H9 (cell line): ENCODE measurements around the gene TMEM213. TPM values are rescaled to one million over a fixed set of nuclear protein-coding genes. Genes with fewer than 3 reads are reported as not detected.

Experiments
- DNase-seq: peaks from one replicate; pipeline ENCODE4 v3.0.0-alpha.2; 2017
- H2AFZ ChIP-seq: one replicate; pipeline ENCODE4 v1.6.1; 2013; ENCODE audit warnings: mild to moderate bottlenecking, low read length, control low read depth, moderate library complexity
- H2AK5ac ChIP-seq: 2 replicates; pipeline ENCODE4 v1.6.1; 2013; ENCODE audit warnings: low read length, control low read depth, mixed read lengths; ENCODE audit not compliant: insufficient read length
- H2BK120ac ChIP-seq: one replicate; pipeline ENCODE4 v1.6.1; 2013; ENCODE audit warnings: low read depth, mild to moderate bottlenecking, low read length, control low read depth, inconsistent platforms; ENCODE audit not compliant: poor library complexity, severe bottlenecking
- H2BK12ac ChIP-seq: 2 replicates; pipeline ENCODE4 v1.6.1; 2013; ENCODE audit warnings: low read length, control low read depth, mixed read lengths, low read depth; ENCODE audit not compliant: insufficient read length
- H2BK15ac ChIP-seq: 2 replicates; pipeline ENCODE4 v1.6.1; 2013; ENCODE audit warnings: low read depth, low read length, control low read depth
- H2BK20ac ChIP-seq: one replicate; pipeline ENCODE4 v1.6.1; 2013; ENCODE audit warnings: low read depth, mild to moderate bottlenecking, low read length, control low read depth, inconsistent platforms; ENCODE audit not compliant: poor library complexity, severe bottlenecking
- H2BK5ac ChIP-seq: 2 replicates; pipeline ENCODE4 v1.6.1; 2013; ENCODE audit warnings: low read length, control low read depth, mixed read lengths; ENCODE audit not compliant: insufficient read length
- H3K14ac ChIP-seq: 2 replicates; pipeline ENCODE4 v1.6.1; 2013; ENCODE audit warnings: low read length, control low read depth; ENCODE audit not compliant: insufficient read depth
- H3K18ac ChIP-seq: 2 replicates; pipeline ENCODE4 v1.6.1; 2013; ENCODE audit warnings: low read depth, mild to moderate bottlenecking, mixed read lengths, low read length, control low read depth; ENCODE audit not compliant: insufficient read length
- H3K23ac ChIP-seq: 2 replicates; pipeline ENCODE4 v1.6.1; 2013; ENCODE audit warnings: low read length, control low read depth, mixed read lengths, low read depth; ENCODE audit not compliant: insufficient read length
- H3K23me2 ChIP-seq: 2 replicates; pipeline ENCODE4 v1.6.1; 2013; ENCODE audit warnings: low read depth, mild to moderate bottlenecking, mixed read lengths, low read length, control low read depth; ENCODE audit not compliant: insufficient read length, poor library complexity, severe bottlenecking
- H3K27ac ChIP-seq: 2 replicates; pipeline ENCODE4 v1.5.1; 2013; ENCODE audit warnings: low read length, control low read depth, mixed read lengths, low read depth; ENCODE audit not compliant: insufficient read length
- H3K27me3 ChIP-seq: 2 replicates; pipeline ENCODE4 v1.6.1; 2013; ENCODE audit warnings: low read length, control low read depth, inconsistent platforms; ENCODE audit not compliant: insufficient read depth
- H3K4ac ChIP-seq: 2 replicates; pipeline ENCODE4 v1.6.1; 2013; ENCODE audit warnings: low read depth, mild to moderate bottlenecking, control low read depth, inconsistent platforms, low read length, moderate library complexity
- H3K4me1 ChIP-seq: 2 replicates; pipeline ENCODE4 v1.6.1; 2013; ENCODE audit warnings: low read length, control low read depth, inconsistent platforms; ENCODE audit not compliant: insufficient read depth
- H3K4me2 ChIP-seq: 2 replicates; pipeline ENCODE4 v1.6.1; 2013; ENCODE audit warnings: low read length, control low read depth, mixed read lengths; ENCODE audit not compliant: insufficient read length, insufficient read depth
- H3K56ac ChIP-seq: 2 replicates; pipeline ENCODE4 v1.6.1; 2013; ENCODE audit warnings: low read depth, mild to moderate bottlenecking, mixed read lengths, low read length, control low read depth; ENCODE audit not compliant: insufficient read length
- H3K79me1 ChIP-seq: 2 replicates; pipeline ENCODE4 v1.6.1; 2013; ENCODE audit warnings: low read depth, mild to moderate bottlenecking, moderate library complexity, low read length, control low read depth, inconsistent platforms; ENCODE audit not compliant: insufficient read depth, poor library complexity, severe bottlenecking
- H3K79me2 ChIP-seq: 2 replicates; pipeline ENCODE4 v1.6.1; 2013; ENCODE audit warnings: low read length, control low read depth, inconsistent platforms; ENCODE audit not compliant: insufficient read depth
- H3K9ac ChIP-seq: 2 replicates; pipeline ENCODE4 v1.6.1; 2013; ENCODE audit warnings: low read length, control low read depth, mixed read lengths; ENCODE audit not compliant: insufficient read length; ENCODE audit errors: extremely low read depth
- H3K9me3 ChIP-seq: one replicate; pipeline ENCODE4 v1.6.1; 2013; ENCODE audit warnings: low read depth, low read length, inconsistent platforms; ENCODE audit not compliant: control insufficient read depth
- H3T11ph ChIP-seq: one replicate; pipeline ENCODE4 v1.6.1; 2013; ENCODE audit warnings: mild to moderate bottlenecking, low read length, control low read depth, inconsistent platforms
- H4K20me1 ChIP-seq: one replicate; pipeline ENCODE4 v1.6.1; 2013; ENCODE audit not compliant: control insufficient read depth, insufficient read length, insufficient read depth
- H4K5ac ChIP-seq: 2 replicates; pipeline ENCODE4 v1.6.1; 2013; ENCODE audit warnings: low read depth, mild to moderate bottlenecking, mixed read lengths, low read length, control low read depth; ENCODE audit not compliant: insufficient read length
- H4K8ac ChIP-seq: replicated peaks from 2 replicates; pipeline ENCODE4 v1.6.1; 2013; ENCODE audit warnings: low read length, control low read depth, mixed read lengths, low read depth; ENCODE audit not compliant: insufficient read length
- H4K91ac ChIP-seq: 2 replicates; pipeline ENCODE4 v1.6.1; 2013; ENCODE audit warnings: low read depth, mild to moderate bottlenecking, moderate library complexity, mixed read lengths, low read length, control low read depth; ENCODE audit not compliant: insufficient read length
- H3K27ac Mint-ChIP-seq, 3 experiments: 2 replicates in 2 of 3; 3 replicates in 1 of 3; pipeline ENCODE4 v1.8.0; 2020 to 2021; ENCODE audit warnings: mixed read lengths in 3 of 3, mild to moderate bottlenecking in 1 of 3, moderate library complexity in 1 of 3
- H3K27me3 Mint-ChIP-seq: 2 replicates; pipeline ENCODE4 v1.8.0; 2021; ENCODE audit warnings: low read depth, mild to moderate bottlenecking, moderate library complexity, mixed read lengths
- H3K36me3 Mint-ChIP-seq, 3 experiments: 2 replicates in 2 of 3; 3 replicates in 1 of 3; pipeline ENCODE4 v1.8.0; 2020 to 2021; ENCODE audit warnings: low read depth in 3 of 3, mixed read lengths in 3 of 3; ENCODE audit not compliant: insufficient read depth in 1 of 3
- H3K4me1 Mint-ChIP-seq, 2 experiments: 2 replicates each; pipeline ENCODE4 v1.8.0; 2020; ENCODE audit warnings: mixed read lengths in 2 of 2
- H3K4me3 Mint-ChIP-seq, 2 experiments: 2 replicates in 1 of 2; 3 replicates in 1 of 2; pipeline ENCODE4 v1.8.0; 2020 to 2021; ENCODE audit warnings: mild to moderate bottlenecking in 2 of 2, mixed read lengths in 2 of 2, moderate library complexity in 1 of 2
- H3K9me3 Mint-ChIP-seq, 2 experiments: 2 replicates in 1 of 2; 3 replicates in 1 of 2; pipeline ENCODE4 v1.8.0; 2020; ENCODE audit warnings: mild to moderate bottlenecking in 2 of 2, mixed read lengths in 2 of 2, moderate library complexity in 1 of 2
- CTCF ChIP-seq: fragments of 200-600 bp; sonication (generic); conservative IDR thresholded peaks from 3 replicates; pipeline ENCODE4 v1.8.0; 2021; ENCODE audit warnings: antibody characterized with exemption, mild to moderate bottlenecking
- WGBS: extraction: QIAGEN DNeasy Blood & Tissue Kit; methylation state at CpG from one replicate; pipeline ENCODE4 v1.1.7; 2013; ENCODE audit warnings: missing lambda C conversion rate, low lambda C conversion rate, mixed read lengths; ENCODE audit not compliant: insufficient read length; ENCODE audit errors: extremely low coverage; 5-methylcytosine and 5-hydroxymethylcytosine counted together
- total RNA-seq: library from RNA; stranded (reverse); gene quantifications from 2 replicates; pipeline ENCODE4 v1.2.1, GENCODE V29; 2021

Gene TMEM213
- total RNA-seq, 1 experiment from 2014 or later, result 0.22 TPM

- WGBS, result no CpG with 5 or more reads among the region's 11 CpGs
Observed at GRCh38 chr7:138822867-138823535, 25.2 kb downstream of the TMEM213 start.

More at GRCh38 chr7:138822867-138823535, 25.2 kb downstream of the TMEM213 start:
- no peaks in the 10 kb centered on the region; a peak in 2 of 7 replicates for H3K36me3 Mint-ChIP-seq
- H3K27me3 ChIP-seq, result no peaks in the 10 kb centered on the region
- no peak overlapping the region for H3K27ac Mint-ChIP-seq
- no peak overlapping the region for H4K91ac ChIP-seq
- no peak overlapping the region for H4K8ac ChIP-seq
- no peak overlapping the region for H2BK5ac ChIP-seq
- peaks cover 4% of the 10 kb centered on the region for H3K4me1 ChIP-seq
- no peak overlapping the region for H2BK12ac ChIP-seq
- H3K27ac ChIP-seq, result no peak overlapping the region
- H3K4ac ChIP-seq, result no peak overlapping the region
- no peak overlapping the region for H3K4me3 Mint-ChIP-seq
- H4K5ac ChIP-seq, result no peak overlapping the region
- no peak overlapping the region for H3K56ac ChIP-seq
- H2BK20ac ChIP-seq, result no peak overlapping the region
- TF ChIP-seq CTCF, result no peak
- H3T11ph ChIP-seq, result no peak overlapping the region
- no peak overlapping the region for H3K14ac ChIP-seq
- H2AFZ ChIP-seq, result no peak overlapping the region
- H2BK120ac ChIP-seq, result no peak overlapping the region
- no peak overlapping the region for H2BK15ac ChIP-seq
- no peak overlapping the region for H2AK5ac ChIP-seq
- no peak overlapping the region for H3K4me2 ChIP-seq
- H3K18ac ChIP-seq, result no peak overlapping the region
- no peaks in the 10 kb centered on the region for H3K79me2 ChIP-seq
- peaks cover 0 to 3% of the 10 kb centered on the region in 2 experiments; a peak in 2 of 5 replicates for H3K9me3 Mint-ChIP-seq
- H3K9ac ChIP-seq, result no peak overlapping the region
- no peaks in the 10 kb centered on the region for H3K23me2 ChIP-seq
- no peaks in the 10 kb centered on the region for H3K9me3 ChIP-seq
- H3K23ac ChIP-seq, result no peak overlapping the region
- peaks cover 0 to 7% of the 10 kb centered on the region in 2 experiments; a peak in 3 of 4 replicates for H3K4me1 Mint-ChIP-seq
- no peaks in the 10 kb centered on the region for H3K27me3 Mint-ChIP-seq
- no peaks in the 10 kb centered on the region for H4K20me1 ChIP-seq
- DNase-seq, result no peak
- H3K79me1 ChIP-seq, result no peaks in the 10 kb centered on the region
